ENCODE measurements around the gene SHISAL1.

- TF ChIP-seq, protein P1, sequence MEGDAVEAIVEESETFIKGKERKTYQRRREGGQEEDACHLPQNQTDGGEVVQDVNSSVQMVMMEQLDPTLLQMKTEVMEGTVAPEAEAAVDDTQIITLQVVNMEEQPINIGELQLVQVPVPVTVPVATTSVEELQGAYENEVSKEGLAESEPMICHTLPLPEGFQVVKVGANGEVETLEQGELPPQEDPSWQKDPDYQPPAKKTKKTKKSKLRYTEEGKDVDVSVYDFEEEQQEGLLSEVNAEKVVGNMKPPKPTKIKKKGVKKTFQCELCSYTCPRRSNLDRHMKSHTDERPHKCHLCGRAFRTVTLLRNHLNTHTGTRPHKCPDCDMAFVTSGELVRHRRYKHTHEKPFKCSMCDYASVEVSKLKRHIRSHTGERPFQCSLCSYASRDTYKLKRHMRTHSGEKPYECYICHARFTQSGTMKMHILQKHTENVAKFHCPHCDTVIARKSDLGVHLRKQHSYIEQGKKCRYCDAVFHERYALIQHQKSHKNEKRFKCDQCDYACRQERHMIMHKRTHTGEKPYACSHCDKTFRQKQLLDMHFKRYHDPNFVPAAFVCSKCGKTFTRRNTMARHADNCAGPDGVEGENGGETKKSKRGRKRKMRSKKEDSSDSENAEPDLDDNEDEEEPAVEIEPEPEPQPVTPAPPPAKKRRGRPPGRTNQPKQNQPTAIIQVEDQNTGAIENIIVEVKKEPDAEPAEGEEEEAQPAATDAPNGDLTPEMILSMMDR (IDR thresholded peaks at IDR 0.05 in 8 of 11, conservative IDR thresholded peaks at IDR 0.05 in 3 of 11): no peak
- TF ChIP-seq POLR2A (IDR thresholded peaks at IDR 0.05): no peak
Observed at GRCh38 chr22:44237290-44237689, 75.5 kb downstream of the SHISAL1 start.
